Erythroblast (primary cell): ENCODE results near the gene NUP50.

Source experiments
- DNase-seq, 2 experiments: peaks; one replicate each; lab custom pipeline; 2025; lab: John Stamatoyannopoulos, UW
- GATA1 ChIP-seq: IDR thresholded peaks from 2 replicates; pipeline ENCODE4 v1.6.1; 2011; ENCODE audit warnings: low read depth, mild to moderate bottlenecking, control low read depth, low read length, moderate library complexity
- POLR2A ChIP-seq: IDR thresholded peaks from 2 replicates; pipeline ENCODE4 v1.6.1; 2011; ENCODE audit warnings: mild to moderate bottlenecking, low read length

NUP50 gene

DNA sequence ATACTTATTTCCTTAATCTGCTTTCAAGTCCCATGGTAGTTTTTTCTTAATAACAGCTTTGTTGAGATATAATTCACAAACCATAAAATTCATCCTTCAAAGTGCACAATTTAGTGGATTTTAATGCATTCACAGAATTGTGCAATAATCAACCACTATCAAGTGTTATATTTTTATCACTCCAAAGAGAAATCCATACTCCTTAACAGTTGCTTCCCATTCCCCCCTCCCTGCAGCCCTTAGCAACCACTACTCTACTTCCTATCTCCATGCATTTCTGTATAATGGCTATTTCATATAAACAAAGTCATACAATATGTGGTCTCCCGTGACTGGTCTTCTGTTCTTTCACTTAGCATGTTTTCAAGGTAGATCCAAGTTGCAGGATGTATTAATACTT lies 18.8 kb upstream of the NUP50 start:
- DNase-seq, result no peak
- no peak for TF ChIP-seq GATA1

DNA sequence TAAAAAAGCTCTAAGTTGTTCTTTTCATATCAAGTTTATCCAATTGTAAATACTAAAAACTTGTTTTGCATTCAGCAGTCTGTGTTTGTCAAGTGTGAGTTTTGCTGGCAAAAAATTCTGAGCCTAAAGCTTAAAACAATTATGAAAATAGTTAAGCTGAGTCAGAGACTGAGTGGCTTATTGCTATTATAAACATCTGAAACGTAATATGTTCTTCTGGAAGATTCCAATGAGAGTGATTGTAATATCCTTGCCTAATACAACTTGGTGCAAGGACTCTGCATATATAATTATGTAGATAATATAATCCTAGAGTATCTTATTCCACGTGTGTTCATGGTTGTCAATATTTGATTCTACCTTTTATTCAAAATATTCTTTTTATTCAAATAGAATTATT lies 14.1 kb upstream of the NUP50 start:
- no peak for DNase-seq
- TF ChIP-seq POLR2A (no peak), GATA1 (no peak)

DNA sequence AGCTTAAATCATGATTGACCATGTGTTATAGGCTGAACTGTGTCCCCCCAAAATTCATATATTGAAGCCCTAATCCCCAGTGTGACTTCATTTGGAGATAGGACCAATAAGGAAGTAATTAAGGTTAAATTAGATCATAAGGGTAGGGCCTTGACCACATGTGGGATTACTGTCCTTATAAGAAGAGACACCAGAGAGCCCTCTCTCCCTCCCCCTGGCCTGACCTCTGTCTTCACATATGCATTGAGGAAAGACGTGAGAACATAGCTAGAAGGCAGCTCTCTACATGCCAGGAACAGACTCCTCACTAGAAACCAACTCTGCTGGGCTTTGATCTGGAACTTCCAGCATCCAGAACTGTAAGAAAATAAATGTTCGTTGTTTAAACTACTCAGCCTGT lies 13.6 kb upstream of the NUP50 start:
- TF ChIP-seq POLR2A, result no peak
- no peak for TF ChIP-seq GATA1
- DNase-seq, result no peak

DNA sequence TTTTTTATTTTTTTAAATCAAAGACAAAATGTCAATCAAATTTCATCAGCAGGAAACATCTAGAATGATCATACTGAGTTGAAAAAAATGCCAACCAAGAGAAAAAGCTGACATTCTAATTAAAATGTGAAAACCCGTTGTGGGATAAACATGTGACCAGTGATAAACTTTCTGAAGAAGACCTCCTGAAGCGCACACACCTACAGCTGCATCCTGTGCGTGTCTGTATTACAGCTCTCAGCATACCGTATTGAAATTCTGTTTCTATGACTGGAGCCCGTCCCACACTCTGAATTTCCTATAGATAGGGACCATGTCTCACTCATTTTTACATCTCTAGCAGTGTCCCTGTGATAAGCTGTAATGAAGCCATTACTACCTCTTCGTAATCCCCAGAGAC lies 12.2 kb upstream of the NUP50 start:
- no peak for DNase-seq
- no peak for TF ChIP-seq GATA1
- no peak for TF ChIP-seq POLR2A

DNA sequence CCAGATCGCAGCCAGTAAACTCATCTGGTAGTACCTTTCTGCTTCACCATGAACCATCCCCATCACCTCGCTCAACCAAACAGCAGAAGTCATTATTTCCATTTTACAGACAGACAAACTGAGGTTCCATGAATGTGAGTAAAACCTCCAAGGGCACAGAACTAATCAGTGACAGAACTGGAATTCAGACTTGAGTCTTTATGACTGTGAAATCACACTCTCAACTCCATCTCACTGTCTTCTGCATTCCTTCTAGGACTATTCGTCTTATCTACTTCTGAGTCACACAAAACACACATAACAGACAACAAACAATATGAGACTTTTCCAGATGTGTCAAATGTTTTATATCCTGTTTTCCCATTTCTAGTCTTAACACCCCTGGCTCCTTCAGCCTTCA lies 9.3 kb upstream of the NUP50 start:
- no peak for DNase-seq
- no peak for TF ChIP-seq GATA1
- no peak for TF ChIP-seq POLR2A

DNA sequence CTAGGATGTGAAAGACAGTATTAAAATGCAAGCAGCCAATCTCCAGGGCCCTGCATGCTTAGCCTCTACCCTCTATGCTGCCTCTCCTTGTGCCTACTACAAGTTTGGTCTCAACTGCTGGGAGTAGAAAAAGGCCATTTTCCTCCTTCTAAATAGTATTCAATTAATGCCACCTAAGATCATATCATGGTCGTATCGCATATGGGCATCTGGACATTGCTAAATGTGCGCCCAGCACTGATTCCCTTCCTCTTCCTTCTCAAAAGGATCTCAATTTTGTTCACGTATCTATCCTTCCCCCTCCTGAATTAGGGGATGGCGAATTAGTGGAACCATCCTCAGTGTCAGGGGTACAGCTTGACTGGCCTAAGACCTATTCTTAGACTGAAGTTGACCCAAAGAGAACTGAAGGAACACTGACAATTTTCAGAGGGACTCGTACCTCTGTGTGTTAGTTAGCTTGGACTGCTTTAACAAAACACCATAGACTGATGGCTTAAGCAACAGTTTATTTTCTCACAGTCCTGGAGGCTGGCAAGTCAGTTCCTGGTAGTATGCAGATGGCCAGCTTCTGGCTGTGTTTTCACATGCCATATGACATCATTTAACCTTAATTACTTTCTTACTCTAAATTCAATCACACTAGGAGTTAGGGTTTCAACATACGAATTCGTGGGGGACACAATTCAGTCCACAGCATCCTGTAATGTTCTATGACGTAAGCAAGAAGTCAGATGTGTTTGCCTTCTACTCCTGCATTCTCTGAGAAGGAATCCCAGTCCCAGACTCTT lies 8.5 kb upstream of the NUP50 start:
- DNase-seq, result no peak
- no peak for TF ChIP-seq POLR2A
- TF ChIP-seq GATA1, result no peak

DNA sequence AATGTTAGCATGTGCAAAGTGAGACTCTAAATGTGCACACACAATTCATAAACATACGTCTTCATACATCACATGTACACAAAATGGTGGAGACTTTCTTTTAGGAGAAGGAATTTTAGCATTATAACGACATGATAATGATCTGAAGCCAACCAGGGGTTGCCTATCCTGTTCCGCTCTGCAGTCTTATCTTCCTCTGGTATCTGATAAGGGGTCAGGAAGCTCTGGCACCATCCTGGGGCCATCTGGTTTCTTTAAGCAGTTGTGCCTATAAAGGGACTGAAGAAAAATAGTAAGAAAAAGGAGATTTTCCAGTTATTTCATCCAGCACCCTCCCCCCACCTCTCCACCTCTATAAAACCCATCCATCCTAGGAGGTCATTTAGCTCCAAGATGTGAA lies 5.8 kb upstream of the NUP50 start:
- no peak for DNase-seq
- TF ChIP-seq GATA1 (no peak), POLR2A (no peak)

DNA sequence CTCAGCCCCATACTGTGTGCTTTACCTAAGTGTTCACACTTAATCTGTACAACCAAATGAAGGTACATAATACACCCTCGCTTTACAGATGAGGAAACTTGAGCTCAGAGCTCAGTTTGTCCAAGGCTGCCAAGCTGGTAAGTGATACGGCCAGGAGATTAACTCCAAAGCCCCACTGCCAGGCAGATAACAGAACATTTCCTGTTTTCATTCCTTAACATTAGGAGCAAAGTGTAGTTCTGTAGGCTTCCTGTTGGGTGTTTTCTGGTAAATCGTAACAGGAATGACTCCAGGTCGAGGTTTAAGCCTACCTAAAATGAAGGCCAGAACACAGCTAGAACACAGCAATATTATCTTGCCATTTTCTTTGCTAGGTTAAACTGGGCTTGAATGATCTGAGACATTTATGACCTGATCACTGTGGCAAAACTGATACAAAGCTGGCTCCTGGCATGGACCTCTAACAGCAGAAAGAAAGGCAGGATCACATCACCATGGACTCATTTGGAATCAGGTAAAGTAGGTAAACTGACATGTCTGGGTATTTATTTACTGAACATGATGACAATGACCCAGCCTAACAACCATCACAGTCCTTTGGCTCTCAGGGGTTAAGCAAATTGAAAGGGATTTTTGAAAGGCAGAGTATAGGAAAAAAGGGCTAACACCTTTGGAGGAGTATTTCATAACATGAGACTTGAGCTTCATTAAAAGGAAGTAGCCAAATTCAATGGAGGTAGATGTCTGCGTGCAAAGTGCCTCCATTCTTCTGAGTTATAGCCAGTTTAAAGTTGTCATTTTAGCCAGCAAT lies 3.9 kb upstream of the NUP50 start:
- TF ChIP-seq POLR2A (no peak), GATA1 (no peak)
- DNase-seq, result peak; percentile 36 to 49

DNA sequence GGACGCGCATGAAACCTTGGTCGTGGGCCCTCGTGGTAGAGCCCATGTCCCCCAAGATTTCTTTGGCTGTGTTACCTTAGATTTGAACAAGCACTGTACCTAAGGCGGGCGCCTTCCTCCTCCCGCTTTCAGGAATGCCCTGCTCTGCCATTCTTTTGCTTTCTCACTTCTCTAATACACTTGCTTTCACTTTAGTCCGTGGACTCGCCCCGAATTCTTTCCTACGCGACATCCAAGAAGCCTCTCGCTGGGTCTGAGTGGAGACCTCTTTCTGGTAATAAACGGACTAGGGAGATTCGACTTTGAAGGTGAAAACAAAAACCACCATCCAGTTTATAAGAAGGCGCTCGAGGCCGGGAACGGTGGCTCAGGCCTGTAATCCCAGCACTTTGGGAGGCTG lies 1.2 kb upstream of the NUP50 start:
- no peak for DNase-seq
- TF ChIP-seq GATA1 (no peak), POLR2A (no peak)

DNA sequence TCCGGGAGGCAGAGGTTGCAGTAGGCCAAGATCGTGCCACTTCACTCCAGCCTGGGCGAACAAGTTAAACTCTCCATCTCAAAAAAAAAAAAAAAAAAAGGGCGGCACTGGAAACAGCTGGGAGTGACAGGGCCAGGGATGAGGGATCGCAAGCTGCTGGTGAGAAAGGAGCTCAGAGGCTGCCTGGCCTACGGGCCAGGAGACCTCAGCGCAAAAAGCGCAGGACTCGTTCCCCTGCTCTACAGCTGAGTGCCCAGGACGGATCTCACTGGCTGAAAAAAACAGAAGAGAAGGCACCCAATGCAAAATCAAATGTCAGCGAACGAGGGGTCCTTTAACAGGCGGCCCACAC lies 650 bp upstream of the NUP50 start:
- peak; percentile 59 to 69 for DNase-seq
- TF ChIP-seq POLR2A (no peak), GATA1 (no peak)

DNA sequence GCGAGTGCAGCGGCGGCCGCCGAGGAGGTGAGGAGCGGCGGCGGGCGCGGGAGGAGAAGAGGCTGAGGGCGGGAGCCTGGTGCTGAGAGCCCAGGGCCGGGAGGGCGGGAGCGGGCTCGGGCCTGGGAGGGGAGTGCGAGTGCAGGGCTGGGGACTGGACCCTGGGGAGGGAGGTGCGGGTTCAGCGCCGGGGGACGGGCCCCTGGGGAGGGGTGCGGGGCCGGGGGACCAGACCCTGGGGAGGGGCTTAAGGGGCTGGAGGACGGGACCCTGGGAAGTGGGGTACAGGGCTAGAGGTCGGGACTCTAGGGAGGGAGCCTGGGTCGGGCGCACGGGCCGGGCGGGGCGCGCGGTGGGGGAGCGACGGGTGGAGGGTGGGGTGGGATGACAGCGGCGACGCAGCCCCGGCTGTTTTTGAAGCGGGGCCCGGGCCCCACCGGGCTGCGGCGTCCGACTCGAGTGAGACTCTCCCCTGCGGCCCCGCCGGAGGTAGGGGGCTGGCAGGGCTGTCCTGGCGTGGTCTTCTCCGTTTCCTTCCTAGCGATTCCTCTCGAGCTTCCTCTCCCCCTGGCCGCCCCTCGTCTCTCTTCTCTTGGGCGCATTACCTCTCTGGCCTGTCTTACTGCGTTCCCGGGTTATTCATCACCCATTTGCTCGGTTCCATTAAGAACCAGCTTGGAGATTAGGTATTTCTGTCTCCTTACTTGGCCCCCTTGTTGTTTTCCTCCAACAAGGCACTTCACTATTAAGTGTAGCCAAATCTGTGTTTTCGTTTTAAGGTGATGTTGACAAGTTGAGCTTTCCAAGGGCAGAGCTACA lies 754 bp downstream of the NUP50 start:
- TF ChIP-seq GATA1, result no peak
- TF ChIP-seq POLR2A, result no peak
- DNase-seq, result peak; percentile 76 to 84

DNA sequence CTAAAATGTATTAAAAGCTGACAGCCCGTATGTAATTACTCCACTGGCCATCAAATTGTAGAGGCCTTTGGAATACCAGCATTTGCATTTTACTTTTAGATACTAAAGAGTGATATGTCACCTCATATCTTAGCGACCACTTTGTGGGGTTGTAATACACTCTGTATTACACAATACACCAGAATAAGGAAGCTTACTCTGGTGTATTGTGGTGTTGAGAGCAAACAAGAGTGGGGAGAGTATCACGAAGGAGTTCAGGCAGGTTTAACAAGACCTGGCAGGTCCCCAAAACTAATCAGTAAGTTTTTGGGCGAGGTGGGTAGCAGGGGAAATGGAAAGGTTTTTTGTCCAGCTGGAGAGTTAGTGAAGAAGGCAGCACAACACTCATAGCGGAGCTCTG lies 3.2 kb downstream of the NUP50 start:
- TF ChIP-seq POLR2A (no peak), GATA1 (no peak)
- DNase-seq, result peak; percentile 29 to 34

DNA sequence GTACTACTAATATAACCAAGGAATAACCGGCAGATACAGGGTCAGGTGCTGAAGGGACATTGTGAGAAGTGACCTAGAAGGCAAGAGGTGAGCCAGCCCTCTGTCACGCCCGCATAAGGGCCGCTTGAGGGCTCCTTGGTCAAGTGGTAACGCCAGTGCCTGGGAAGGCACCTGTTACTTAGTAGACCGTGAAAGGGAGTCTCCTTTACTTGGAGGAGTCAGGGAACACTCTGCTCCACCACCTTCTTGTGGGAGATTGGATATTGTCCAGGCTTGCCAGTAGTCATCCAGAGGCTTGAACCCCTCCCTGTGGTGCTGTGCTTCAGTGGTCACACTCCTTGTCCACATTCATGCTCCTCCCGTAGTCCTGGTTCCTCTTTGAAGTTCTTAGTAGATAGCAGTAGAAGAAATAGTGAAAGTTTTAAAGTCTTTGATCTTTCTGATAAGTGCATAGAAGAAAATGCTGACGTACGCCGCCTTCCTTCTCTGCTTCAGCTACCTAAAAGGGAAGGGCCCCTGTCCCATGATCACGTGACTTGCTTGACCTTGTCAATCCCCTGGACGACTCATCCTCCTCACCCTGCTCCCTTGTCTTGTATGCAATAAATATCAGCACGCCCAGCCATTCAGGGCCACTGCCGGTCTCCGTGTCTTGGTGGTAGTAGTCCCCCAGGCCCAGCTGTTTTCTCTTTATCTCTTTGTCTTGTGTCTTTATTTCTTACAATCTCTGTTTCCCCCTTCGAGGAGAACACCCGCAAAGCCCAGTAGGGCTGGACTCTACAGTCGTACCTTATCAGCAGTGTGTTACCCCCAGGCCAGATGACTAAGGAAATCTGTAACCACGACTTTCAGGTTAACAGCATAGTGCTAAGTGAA lies 6.1 kb downstream of the NUP50 start:
- TF ChIP-seq POLR2A (no peak), GATA1 (no peak)
- peak; percentile 74 to 83 for DNase-seq
